ENCODE data around the gene SIL1. TPM values are rescaled to one million over a fixed set of nuclear protein-coding genes. Genes with fewer than 3 reads are reported as not detected.

Gene SIL1
- total and polyA plus RNA-seq, 2 of the 13 experiments (the other 11 are each of a cell fraction or from before 2014, with no cell fraction given): 26.0 to 30.0 TPM

GRCh38 chr5:139110526-139111168, 87.5 kb downstream of the SIL1 start:
- Histone ChIP-seq H4K20me1 (ENCODE audit: insufficient read depth, low read length) (no peaks in the 10 kb centered on the region), H3K79me2 (ENCODE audit: insufficient read depth, low read length) (no peaks in the 10 kb centered on the region), H2AFZ (ENCODE audit: low read length) (no peak overlapping the region), H3K27ac (ENCODE audit: extremely low read length, insufficient read depth, low read length) (no peak overlapping the region), H3K9me3 (ENCODE audit: low read length) (no peaks in the 10 kb centered on the region), H3K9ac (ENCODE audit: insufficient read depth, low read depth, low read length) (no peak overlapping the region), H3K4me2 (ENCODE audit: low read depth, low read length) (no peak overlapping the region), H3K27me3 (ENCODE audit: control insufficient read depth in 1 of 2, insufficient read depth in 2 of 2, low read length in 2 of 2) (no peaks in the 10 kb centered on the region), H3K36me3 (replicated peaks in 1 of 2; ENCODE audit: control insufficient read depth in 1 of 2, insufficient read depth in 2 of 2, low read length in 2 of 2) (no peaks in the 10 kb centered on the region), H3K4me3 (replicated peaks in 1 of 3; ENCODE audit: insufficient read depth in 1 of 3, low read depth in 2 of 3, low read length in 3 of 3) (no peak overlapping the region), H3K4me1 (ENCODE audit: insufficient read depth, low read length) (no peaks in the 10 kb centered on the region)
- FAIRE-seq: no peak
- in situ Hi-C loops (cut with HindIII; ENCODE audit: extremely low pct_ligation_motif_present, low pct_unique_long_range_greater_than_20kb): no loop called here
- CTCF ChIA-PET (ENCODE audit: low intra/inter-chr PET ratio, low total read pairs): no interaction called here
- TF ChIP-seq BRCA1 (CRISPR knock-in tag; IDR thresholded peaks at IDR 0.05) (no peak), ZBTB39 (CRISPR knock-in tag; IDR thresholded peaks at IDR 0.05) (no peak)
- DNase-seq (ENCODE audit: low spot score): no peak
- intact Hi-C loops (cut with micrococcal nuclease; ENCODE audit: unreplicated experiment): no loop called here
- POLR2A ChIA-PET: no interaction called here
- no TSS peak for BruUV-seq (replicated peaks)
- no peak for ATAC-seq

GRCh38 chr5:139108063-139108824, 89.9 kb downstream of the SIL1 start:
- Histone ChIP-seq H4K20me1 (ENCODE audit: insufficient read depth, low read length) (no peaks in the 10 kb centered on the region), H3K79me2 (ENCODE audit: insufficient read depth, low read length) (no peaks in the 10 kb centered on the region), H3K36me3 (replicated peaks in 1 of 2; ENCODE audit: control insufficient read depth in 1 of 2, insufficient read depth in 2 of 2, low read length in 2 of 2) (no peaks in the 10 kb centered on the region; a peak in 2 of 5 replicates), H3K27ac (ENCODE audit: extremely low read length, insufficient read depth, low read length) (no peak overlapping the region), H3K9ac (ENCODE audit: insufficient read depth, low read depth, low read length) (no peak overlapping the region), H3K27me3 (ENCODE audit: control insufficient read depth in 1 of 2, insufficient read depth in 2 of 2, low read length in 2 of 2) (no peaks in the 10 kb centered on the region), H2AFZ (ENCODE audit: low read length) (no peak overlapping the region), H3K4me1 (ENCODE audit: insufficient read depth, low read length) (no peaks in the 10 kb centered on the region), H3K4me2 (ENCODE audit: low read depth, low read length) (no peak overlapping the region), H3K4me3 (replicated peaks in 1 of 3; ENCODE audit: insufficient read depth in 1 of 3, low read depth in 2 of 3, low read length in 3 of 3) (no peak overlapping the region), H3K9me3 (ENCODE audit: low read length) (no peaks in the 10 kb centered on the region)
- ATAC-seq (no peak), DNase-seq (ENCODE audit: low spot score) (no peak), FAIRE-seq (no peak)
- in situ Hi-C loops (cut with HindIII; ENCODE audit: extremely low pct_ligation_motif_present, low pct_unique_long_range_greater_than_20kb) (no loop called here), intact Hi-C loops (cut with micrococcal nuclease; ENCODE audit: unreplicated experiment) (no loop called here)
- ChIA-PET POLR2A (no interaction called here), CTCF (ENCODE audit: low intra/inter-chr PET ratio, low total read pairs) (no interaction called here)
- BruUV-seq (replicated peaks): no TSS peak
- 93% methylated on average over 10 of the region's 10 CpGs for WGBS (ENCODE audit: low lambda C conversion rate)
- TF ChIP-seq ZNF674 (CRISPR knock-in tag; IDR thresholded peaks at IDR 0.05; ENCODE audit: low read depth) (no peak), TFDP1 (CRISPR knock-in tag; IDR thresholded peaks at IDR 0.05; ENCODE audit: borderline replicate concordance) (no peak), JUNB (CRISPR knock-in tag; IDR thresholded peaks at IDR 0.05; ENCODE audit: borderline replicate concordance) (no peak), ZEB1 (IDR thresholded peaks at IDR 0.05; ENCODE audit: insufficient replicate concordance, low read depth) (no peak), ATF4 (CRISPR knock-in tag; IDR thresholded peaks at IDR 0.05) (no peak), IRF9 (CRISPR knock-in tag; IDR thresholded peaks at IDR 0.05; ENCODE audit: borderline replicate concordance) (no peak)
